Adrenal gland (tissue), 12 donors: ENCODE data around the gene ELP1. TPM values are rescaled to one million over a fixed set of nuclear protein-coding genes. Genes with fewer than 3 reads are reported as not detected.
"Not testable (repeated sequence)": the region's sequence is repeated elsewhere in the genome, so short reads cannot be mapped to it uniquely, and the experiment has no call there.

Experiments used
- DNase-seq, 7 donors: peaks; one replicate each; pipeline ENCODE4 v3.0.0-alpha.2; 2019 to 2020
- H3K27ac ChIP-seq, 5 donors: fragments of 200-600 bp; sonication (generic) in 4 of 5; 1 replicate in 3 of 5; 2 replicates in 2 of 5; pipeline versions ENCODE4 v1.5.1 to v1.8.0; 2016 to 2020; ENCODE audit warnings: mild to moderate bottlenecking in 1 of 5
- H3K27me3 ChIP-seq: fragments of 200-600 bp; 2 replicates; pipeline ENCODE4 v1.8.0; 2021
- H3K36me3 ChIP-seq, 2 donors: fragments of 200-600 bp; replicated peaks in 1 of 2; 1 replicate in 1 of 2; 2 replicates in 1 of 2; pipeline versions ENCODE4 v1.5.1 to v1.8.0; 2018 to 2022
- H3K4me1 ChIP-seq, 2 donors: fragments of 200-600 bp; replicated peaks in 1 of 2; 1 replicate in 1 of 2; 2 replicates in 1 of 2; pipeline versions ENCODE4 v1.5.1 to v1.8.0; 2018 to 2021
- H3K4me3 ChIP-seq, 4 donors: fragments of 200-600 bp; sonication (generic) in 3 of 4; one replicate each; pipeline ENCODE4 v1.5.1; 2016 to 2018
- H3K9me3 ChIP-seq, 3 donors: fragments of 200-600 bp; sonication (generic) in 1 of 3; replicated peaks in 1 of 3; 1 replicate in 2 of 3; 2 replicates in 1 of 3; pipeline versions ENCODE4 v1.5.1 to v1.8.0; 2016 to 2021
- POLR2A ChIP-seq, 2 donors: fragments of 450-650 bp; IDR thresholded peaks; one replicate each; pipeline ENCODE4 v1.6.1; 2017; ENCODE audit warnings: antibody characterized with exemption in 2 of 2, mild to moderate bottlenecking in 2 of 2, moderate library complexity in 1 of 2
- WGBS, 4 donors: extraction: QIAGEN DNeasy Blood & Tissue Kit in 2 of 4; methylation state at CpG; one replicate each; pipeline versions ENCODE4 v1.1.5 to v1.1.7; 2013 to 2017; 5-methylcytosine and 5-hydroxymethylcytosine counted together
- intact Hi-C, 2 donors: fragments of 100-400 bp; cut with DNase I; formaldehyde crosslinking; loops; one replicate each; pipeline versions ENCODE4 v1.14.1 to v1.15.0; 2022 to 2023
- polyA plus RNA-seq, 3 donors: library from polyadenylated mRNA; stranded (reverse); fragments of 200-250 nt in 2 of 3; fragments of 350-450 nt in 1 of 3; fragmentation: Illumina TruSeq in 1 of 3; extraction: RNeasy Lipid Tissue Mini Kit (QIAGEN cat#74804) in 1 of 3; gene quantifications; one replicate each; pipeline ENCODE4 v1.2.3, GENCODE V29; 2013 to 2014
- total RNA-seq, 9 donors: library from RNA; depleted of rRNA in 4 of 9; stranded (reverse); fragments of >200 nt in 4 of 9; fragments of 120-200 nt in 1 of 9; fragmentation: NEBNext Ultra II Directional in 1 of 9; extraction: Animal tissue kit (Norgen Biotek cat#: 25700) in 1 of 9; gene quantifications; one replicate each; pipeline versions ENCODE4 v1.1.0 to v1.2.4, GENCODE V29; 2013 to 2023
- TF ChIP-seq, protein P1 (sequence below), 6 experiments: fragments of 450-650 bp in 4 of 6; fragments of 200-600 bp in 2 of 6; sonication (generic) in 1 of 6; IDR thresholded peaks; 1 replicate in 5 of 6; 2 replicates in 1 of 6; pipeline versions ENCODE4 v1.5.1 to v1.8.0; 2016 to 2021; ENCODE audit warnings: antibody characterized with exemption in 6 of 6, mild to moderate bottlenecking in 2 of 6, moderate library complexity in 1 of 6
- donor health status: healthy with polysubstance abuse.
- donor health status: Bipolar disorder and iron deficiency.
- donor health status: DM: yes; HTN: yes; CAD: no.
- donor health status: DM: no; HTN: no; CAD: no.
- donor health status: DM: no; HTN: no; CAD: no.
- donor health status: DM: yes; HTN: yes; CAD: no.

Gene ELP1
- total and polyA plus RNA-seq, 12 donors, result 54.3 to 768 (median 147) TPM

DNA sequence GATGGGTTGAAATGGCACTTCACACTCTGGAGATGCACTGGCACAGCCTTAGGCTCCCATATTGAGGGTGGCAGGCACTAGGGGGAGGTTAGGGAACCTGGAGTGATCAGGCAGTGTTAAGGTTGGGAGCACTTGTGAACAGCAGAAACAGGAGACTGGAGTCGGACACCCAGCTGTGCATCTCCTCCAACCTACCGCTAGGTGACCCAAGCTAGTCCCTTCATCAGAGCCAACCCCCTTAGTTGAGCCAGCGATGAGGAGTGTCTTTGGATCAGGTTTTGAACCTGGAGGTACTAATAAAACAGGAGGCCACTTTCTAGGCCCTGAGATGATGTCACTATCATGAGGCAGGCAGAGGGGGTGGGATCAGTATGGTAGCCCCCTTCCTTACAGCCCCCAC is 79.8 kb downstream of the ELP1 start:
- no peaks in the 10 kb centered on the region for H3K36me3 ChIP-seq
- no peaks in the 10 kb centered on the region for H3K27me3 ChIP-seq
- WGBS, 4 donors, result 88 to 100% (median 95%) methylated on average over 2 to 3 of the region's 3 CpGs
- intact Hi-C loops, result no loop called here
- no peak overlapping the region for H3K4me3 ChIP-seq
- DNase-seq, result no peak
- H3K9me3 ChIP-seq, result no peaks in the 10 kb centered on the region
- no peaks in the 10 kb centered on the region for H3K4me1 ChIP-seq
- no peak overlapping the region for H3K27ac ChIP-seq
- TF ChIP-seq, protein P1, sequence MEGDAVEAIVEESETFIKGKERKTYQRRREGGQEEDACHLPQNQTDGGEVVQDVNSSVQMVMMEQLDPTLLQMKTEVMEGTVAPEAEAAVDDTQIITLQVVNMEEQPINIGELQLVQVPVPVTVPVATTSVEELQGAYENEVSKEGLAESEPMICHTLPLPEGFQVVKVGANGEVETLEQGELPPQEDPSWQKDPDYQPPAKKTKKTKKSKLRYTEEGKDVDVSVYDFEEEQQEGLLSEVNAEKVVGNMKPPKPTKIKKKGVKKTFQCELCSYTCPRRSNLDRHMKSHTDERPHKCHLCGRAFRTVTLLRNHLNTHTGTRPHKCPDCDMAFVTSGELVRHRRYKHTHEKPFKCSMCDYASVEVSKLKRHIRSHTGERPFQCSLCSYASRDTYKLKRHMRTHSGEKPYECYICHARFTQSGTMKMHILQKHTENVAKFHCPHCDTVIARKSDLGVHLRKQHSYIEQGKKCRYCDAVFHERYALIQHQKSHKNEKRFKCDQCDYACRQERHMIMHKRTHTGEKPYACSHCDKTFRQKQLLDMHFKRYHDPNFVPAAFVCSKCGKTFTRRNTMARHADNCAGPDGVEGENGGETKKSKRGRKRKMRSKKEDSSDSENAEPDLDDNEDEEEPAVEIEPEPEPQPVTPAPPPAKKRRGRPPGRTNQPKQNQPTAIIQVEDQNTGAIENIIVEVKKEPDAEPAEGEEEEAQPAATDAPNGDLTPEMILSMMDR (IDR thresholded peaks at IDR 0.05), result no peak
- TF ChIP-seq POLR2A (IDR thresholded peaks at IDR 0.05), result no peak

DNA sequence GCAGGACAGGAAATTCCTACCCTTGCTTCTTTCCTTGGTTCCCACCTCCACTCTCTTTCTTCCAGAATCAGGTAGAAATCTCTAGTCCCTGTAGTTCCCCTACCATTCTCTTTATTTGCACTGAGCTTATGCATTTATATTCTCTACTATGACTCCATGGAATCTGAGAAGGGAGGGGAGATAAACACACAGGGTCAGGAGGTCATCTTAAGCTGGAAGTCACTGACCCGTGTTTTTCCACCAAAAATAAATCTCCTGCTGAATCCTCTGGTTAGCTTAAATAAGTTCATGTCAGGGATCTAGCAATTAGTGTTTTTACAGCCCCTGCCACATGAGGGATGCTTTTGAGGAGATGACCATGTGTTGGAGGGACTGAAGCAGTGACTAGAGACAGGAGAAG is 81.8 kb downstream of the ELP1 start:
- intact Hi-C loops, result no loop called here
- Histone ChIP-seq H3K4me1 (no peaks in the 10 kb centered on the region), H3K27me3 (no peaks in the 10 kb centered on the region), H3K4me3 (no peak overlapping the region), H3K9me3 (no peaks in the 10 kb centered on the region), H3K27ac (no peak overlapping the region), H3K36me3 (no peaks in the 10 kb centered on the region)
- WGBS, 4 donors, result 24 to 26% (median 24%) methylated on average over 1 of the region's 1 CpG
- TF ChIP-seq POLR2A (IDR thresholded peaks at IDR 0.05), result no peak
- TF ChIP-seq, protein P1 (IDR thresholded peaks at IDR 0.05), result no peak
- DNase-seq, result no peak

DNA sequence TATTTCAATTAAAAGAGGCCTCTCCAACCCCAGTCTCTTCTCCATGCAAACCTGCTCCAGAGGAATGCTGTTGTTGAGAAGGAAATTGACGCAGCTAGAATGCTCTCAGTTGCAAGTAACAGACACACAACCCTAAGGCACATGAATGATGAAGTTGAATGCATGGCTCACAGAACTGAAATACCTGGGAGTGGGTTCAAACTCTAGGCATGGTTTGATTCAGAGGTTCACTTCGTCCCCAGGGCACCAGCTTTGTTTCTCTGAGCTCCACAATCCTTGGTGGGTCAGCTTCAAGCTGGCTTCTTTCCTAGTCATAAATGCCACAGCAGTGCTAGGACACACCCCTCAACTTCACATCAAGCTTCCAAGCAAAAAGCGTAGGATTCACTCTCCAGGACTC is 82.8 kb downstream of the ELP1 start:
- DNase-seq, result no peak
- Histone ChIP-seq H3K27me3 (no peaks in the 10 kb centered on the region), H3K4me1 (no peaks in the 10 kb centered on the region), H3K27ac (no peak overlapping the region), H3K4me3 (no peak overlapping the region), H3K9me3 (no peaks in the 10 kb centered on the region), H3K36me3 (no peaks in the 10 kb centered on the region)
- 87 to 98% (median 88%) methylated on average over 2 to 3 of the region's 3 CpGs for WGBS, 4 donors
- intact Hi-C loops, result no loop called here
- TF ChIP-seq, protein P1 (IDR thresholded peaks at IDR 0.05), result no peak
- no peak for TF ChIP-seq POLR2A (IDR thresholded peaks at IDR 0.05)

DNA sequence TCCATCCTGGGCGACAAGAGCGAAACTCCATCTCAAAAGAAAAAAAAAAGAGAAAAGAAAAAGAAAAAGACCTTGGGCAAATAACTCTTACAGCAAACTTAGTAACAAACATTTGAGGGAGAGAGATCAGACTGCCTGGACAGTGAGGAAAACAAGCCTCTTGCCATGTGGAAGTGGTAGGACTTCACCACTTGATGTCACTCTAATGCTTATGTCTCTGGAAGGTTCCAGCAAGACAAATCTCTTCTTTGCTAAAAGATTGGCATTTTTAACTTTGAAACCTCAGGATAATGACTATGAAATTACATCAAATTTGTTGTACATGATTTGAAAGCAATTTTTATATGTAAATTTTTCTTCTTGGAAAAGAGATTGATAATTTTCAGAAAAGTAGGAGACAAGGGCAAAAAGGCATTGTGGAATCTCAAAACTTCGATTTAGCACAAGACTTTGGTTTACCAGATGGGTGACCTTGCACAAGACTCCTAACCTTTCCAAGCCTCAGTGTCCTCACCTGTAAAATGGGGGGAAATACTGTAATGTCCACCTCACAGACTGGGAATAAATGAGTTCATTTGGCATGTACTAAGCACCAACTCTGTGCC is 83.5 kb downstream of the ELP1 start:
- Histone ChIP-seq H3K27me3 (no peaks in the 10 kb centered on the region), H3K36me3 (no peaks in the 10 kb centered on the region), H3K4me1 (no peaks in the 10 kb centered on the region), H3K27ac (no peak overlapping the region), H3K9me3 (no peaks in the 10 kb centered on the region), H3K4me3 (no peak overlapping the region)
- intact Hi-C loops, result no loop called here
- WGBS, 4 donors, result 85 to 90% (median 86%) methylated on average over 3 of the region's 3 CpGs
- TF ChIP-seq, protein P1 (IDR thresholded peaks at IDR 0.05), result peak in 3 of 6 experiments; percentile 19 to 39 (median 27)
- TF ChIP-seq POLR2A (IDR thresholded peaks at IDR 0.05), result no peak
- no peak for DNase-seq

DNA sequence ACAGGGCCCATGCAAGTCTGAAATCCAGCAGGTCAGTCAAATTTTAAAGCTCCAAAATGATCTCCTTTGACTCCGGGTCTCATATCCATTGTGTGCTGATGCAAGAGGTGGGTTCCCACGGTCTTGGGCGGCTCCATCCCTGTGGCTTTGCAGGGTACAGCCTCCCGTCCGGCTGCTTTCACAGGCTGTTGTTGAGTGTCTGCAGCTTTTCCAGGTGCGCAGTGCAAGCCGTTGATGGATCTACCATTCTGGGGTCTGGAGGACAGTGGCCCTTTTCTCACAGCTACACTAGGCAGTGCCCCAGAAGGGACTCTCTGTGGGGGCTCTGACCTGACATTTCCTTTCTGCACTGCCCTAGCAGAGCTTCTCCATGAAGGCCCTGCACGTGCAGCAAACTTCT is 85.6 kb downstream of the ELP1 start:
- WGBS, 4 donors, result 87 to 96% (median 92%) methylated on average over 7 to 8 of the region's 8 CpGs
- intact Hi-C loops, H3K4me1 ChIP-seq, H3K36me3 ChIP-seq, DNase-seq, H3K27ac ChIP-seq, H3K4me3 ChIP-seq, H3K9me3 ChIP-seq, H3K27me3 ChIP-seq: not testable (repeated sequence)
